LNCaP clone FGC (cell line): Measurements from ENCODE around the gene ZCCHC14.

Experiments
- DNase-seq: peaks from one replicate; pipeline ENCODE4 v3.0.0-alpha.2; 2011; ENCODE audit warnings: low read depth
- H3K4me3 ChIP-seq: 2 replicates; pipeline ENCODE4 v1.5.1; 2011; ENCODE audit warnings: mild to moderate bottlenecking, low read depth, low read length, control low read depth
- CTCF ChIP-seq: IDR thresholded peaks from 2 replicates; pipeline ENCODE4 v1.5.1; 2012; ENCODE audit warnings: mild to moderate bottlenecking; ENCODE audit not compliant: control insufficient read depth, insufficient read depth; ENCODE audit errors: extremely low read depth

Gene ZCCHC14

GRCh38 chr16:87474017-87474416, 18.8 kb downstream of the ZCCHC14 start:
- no peak for TF ChIP-seq CTCF
- no peak overlapping the region for H3K4me3 ChIP-seq
- no peak for DNase-seq

DNA sequence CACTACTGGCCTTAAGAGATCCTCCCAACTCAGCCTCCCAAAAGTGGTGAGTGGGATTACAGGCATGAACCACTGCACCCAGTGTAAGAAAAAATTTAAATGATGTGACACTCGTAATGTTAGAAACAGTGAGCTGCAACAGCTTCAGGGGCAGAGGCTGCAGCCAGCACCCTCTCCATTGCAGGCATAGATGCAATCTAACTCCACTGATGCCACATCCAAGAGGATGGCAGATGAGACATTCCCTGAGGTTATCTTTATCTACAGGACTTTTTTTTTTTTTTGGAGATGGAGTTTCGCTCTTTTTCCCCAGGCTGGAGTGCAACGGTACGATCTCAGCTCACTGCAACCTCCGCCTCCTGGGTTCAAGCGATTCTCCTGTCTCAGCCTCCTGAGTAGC, 19.9 kb downstream of the ZCCHC14 start:
- TF ChIP-seq CTCF, result no peak
- no peak overlapping the region for H3K4me3 ChIP-seq
- no peak for DNase-seq

DNA sequence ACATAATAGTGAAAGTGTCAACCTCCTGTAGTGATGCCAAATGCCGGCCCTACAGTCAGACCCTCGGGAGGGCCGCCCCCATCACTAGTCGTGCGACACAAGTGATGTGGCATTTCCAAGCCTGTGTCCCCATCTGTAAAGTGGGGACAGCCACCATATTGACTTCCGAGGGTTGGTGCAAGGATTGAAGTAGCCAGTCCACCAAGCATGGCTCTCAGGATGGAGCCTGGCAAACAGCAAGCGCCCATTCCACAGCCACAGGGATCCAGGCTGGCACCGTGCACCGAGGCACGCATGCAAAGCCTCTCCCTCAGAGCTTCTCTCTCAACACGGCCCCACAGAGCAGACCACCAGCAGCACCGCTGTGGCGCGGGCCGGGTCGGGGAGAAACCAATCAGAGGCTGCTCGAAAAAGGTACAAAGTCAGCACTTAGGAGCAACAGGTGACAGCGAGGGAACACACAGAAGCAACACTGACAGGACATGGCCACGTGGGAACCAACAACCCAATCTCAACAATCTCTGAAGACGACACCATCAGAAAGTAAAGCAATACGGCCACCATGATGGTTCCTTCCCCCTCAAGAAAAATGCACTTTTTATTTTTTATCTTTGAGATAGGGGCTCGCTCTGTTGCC, 20.6 kb downstream of the ZCCHC14 start:
- H3K4me3 ChIP-seq, result no peak overlapping the region
- no peak for DNase-seq
- no peak for TF ChIP-seq CTCF

GRCh38 chr16:87471278-87472141, 21.3 kb downstream of the ZCCHC14 start:
- TF ChIP-seq CTCF, result no peak
- no peak for DNase-seq
- no peak overlapping the region for H3K4me3 ChIP-seq

GRCh38 chr16:87470332-87470731, 22.5 kb downstream of the ZCCHC14 start:
- DNase-seq, result no peak
- no peak overlapping the region for H3K4me3 ChIP-seq
- no peak for TF ChIP-seq CTCF

- no peak for DNase-seq
- H3K4me3 ChIP-seq, result no peak overlapping the region
- no peak for TF ChIP-seq CTCF
Measured at GRCh38 chr16:87469169-87469568, 23.7 kb downstream of the ZCCHC14 start.
